B cell (primary cell): ENCODE measurements around the gene HUS1. TPM values are rescaled to one million over a fixed set of nuclear protein-coding genes. Genes with fewer than 3 reads are reported as not detected.
"Not testable (repeated sequence)": the region's sequence is repeated elsewhere in the genome, so short reads cannot be mapped to it uniquely, and the experiment has no call there.

ENCODE experiments used
- ATAC-seq: fragments of 200-7000 bp; cut with Tn5 transposase; one replicate; pipeline ENCODE4 v1.10.0; 2021; ENCODE audit warnings: low read depth, mild to moderate bottlenecking, moderate number of reproducible peaks, moderate library complexity
- CTCF ChIA-PET: fragments of 350-600 bp; sonication (Branson Sonifier 250); formaldehyde crosslinking; loops from one replicate; lab custom pipeline; 2021; ENCODE audit warnings: antibody characterized with exemption, inconsistent platforms; lab: Charles Lee
- POLR2A ChIA-PET: fragments of 350-600 bp; sonication (Branson Sonifier 250); formaldehyde crosslinking; loops from one replicate; lab custom pipeline; 2021; ENCODE audit warnings: antibody characterized with exemption; lab: Charles Lee
- DNase-seq: peaks from one replicate; pipeline ENCODE4 v3.0.0; 2013
- H2AFZ ChIP-seq: 2 replicates; pipeline ENCODE4 v1.6.1; 2012; ENCODE audit warnings: mild to moderate bottlenecking, low read depth, low read length; ENCODE audit not compliant: insufficient read depth, poor library complexity, severe bottlenecking
- H3K27ac ChIP-seq, 2 donors: 1 replicate in 1 of 2; 2 replicates in 1 of 2; pipeline ENCODE4 v1.5.1; 2012 to 2013; ENCODE audit warnings: low read length in 2 of 2, mild to moderate bottlenecking in 2 of 2, moderate library complexity in 1 of 2
- H3K27me3 ChIP-seq, 4 experiments: fragments of 200-600 bp in 1 of 4; sonication (generic) in 1 of 4; replicated peaks in 1 of 4; 1 replicate in 2 of 4; 2 replicates in 2 of 4; pipeline versions ENCODE4 v1.6.1 to v1.7.0; 2013 to 2016; ENCODE audit warnings: low read length in 3 of 4, mild to moderate bottlenecking in 2 of 4, mixed read lengths in 1 of 4, moderate library complexity in 1 of 4; ENCODE audit not compliant: insufficient read depth in 4 of 4, control insufficient read depth in 3 of 4; ENCODE audit errors: control extremely low read depth in 1 of 4
- H3K36me3 ChIP-seq, 2 experiments: replicated peaks in 1 of 2; 1 replicate in 1 of 2; 2 replicates in 1 of 2; pipeline versions ENCODE4 v1.6.1 to v1.7.1; 2013; ENCODE audit warnings: low read length in 1 of 2; ENCODE audit not compliant: insufficient read depth in 2 of 2, control insufficient read depth in 1 of 2; ENCODE audit errors: control extremely low read depth in 1 of 2, extremely low read depth in 1 of 2
- H3K4me1 ChIP-seq, 2 donors: fragments of 200-600 bp in 1 of 2; sonication (generic) in 1 of 2; 1 replicate in 1 of 2; 2 replicates in 1 of 2; pipeline versions ENCODE4 v1.5.1 to v1.6.1; 2013 to 2017; ENCODE audit warnings: low read length in 2 of 2; ENCODE audit not compliant: control insufficient read depth in 2 of 2, insufficient read depth in 2 of 2
- H3K4me2 ChIP-seq: replicated peaks from 2 replicates; pipeline ENCODE3; 2012; ENCODE audit warnings: mild to moderate bottlenecking, low read depth, low read length; ENCODE audit not compliant: poor library complexity, severe bottlenecking
- H3K4me3 ChIP-seq, 5 experiments: fragments of 200-600 bp in 1 of 5; sonication (generic) in 1 of 5; 1 replicate in 3 of 5; 2 replicates in 2 of 5; pipeline versions ENCODE4 v1.5.1 to v1.7.0; 2011 to 2016; ENCODE audit warnings: low read length in 4 of 5, mild to moderate bottlenecking in 4 of 5, low read depth in 2 of 5, control low read depth in 1 of 5, moderate library complexity in 1 of 5; ENCODE audit not compliant: insufficient read depth in 1 of 5; ENCODE audit errors: control extremely low read depth in 1 of 5, extremely low read depth in 1 of 5
- H3K79me2 ChIP-seq: fragments of 200-600 bp; sonication (generic); one replicate; pipeline ENCODE4 v1.6.0; 2016; ENCODE audit warnings: low read length; ENCODE audit not compliant: control insufficient read depth, insufficient read depth
- H3K9ac ChIP-seq: fragments of 200-600 bp; sonication (generic); 2 replicates; pipeline ENCODE4 v1.6.1; 2017; ENCODE audit warnings: mild to moderate bottlenecking, low read length, moderate library complexity
- H3K9me3 ChIP-seq, 3 donors: one replicate each; pipeline versions ENCODE4 v1.6.1 to v1.7.1; 2013; ENCODE audit warnings: low read length in 2 of 3; ENCODE audit not compliant: control insufficient read depth in 2 of 3, insufficient read depth in 1 of 3; ENCODE audit errors: control extremely low read depth in 1 of 3
- H4K20me1 ChIP-seq: 2 replicates; pipeline ENCODE4 v1.6.0; 2012; ENCODE audit warnings: mild to moderate bottlenecking, low read length; ENCODE audit not compliant: insufficient read depth, control insufficient read depth, poor library complexity, severe bottlenecking
- H3K27ac Mint-ChIP-seq: one replicate; pipeline ENCODE4 v1.8.0; 2021; ENCODE audit warnings: mixed read lengths
- H3K27me3 Mint-ChIP-seq: one replicate; pipeline ENCODE4 v1.8.0; 2021; ENCODE audit warnings: mixed read lengths
- H3K4me1 Mint-ChIP-seq: one replicate; pipeline ENCODE4 v1.8.0; 2021; ENCODE audit warnings: mixed read lengths
- H3K4me3 Mint-ChIP-seq: one replicate; pipeline ENCODE4 v1.8.0; 2021; ENCODE audit warnings: mixed read lengths
- H3K9me3 Mint-ChIP-seq: one replicate; pipeline ENCODE4 v1.8.0; 2022; ENCODE audit warnings: mixed read lengths; ENCODE audit not compliant: insufficient read depth
- WGBS: methylation state at CpG from one replicate; pipeline ENCODE4 v1.1.5; 2013; ENCODE audit warnings: missing lambda C conversion rate; ENCODE audit not compliant: insufficient coverage; 5-methylcytosine and 5-hydroxymethylcytosine counted together
- intact Hi-C: fragments of 100-400 bp; cut with micrococcal nuclease; formaldehyde crosslinking; loops from one replicate; pipeline ENCODE4 v1.10.0; 2022
- polyA plus RNA-seq: library from polyadenylated mRNA; depleted of rRNA; stranded (reverse); fragments of >200 nt; gene quantifications from 2 replicates; pipeline ENCODE4 v1.2.3, GENCODE V29; 2012
- total RNA-seq, 2 donors: library from RNA; stranded (reverse); fragments of 120-200 nt in 1 of 2; gene quantifications; 1 replicate in 1 of 2; 2 replicates in 1 of 2; pipeline versions ENCODE4 v1.2.3 to v1.2.4, GENCODE V29; 2013 to 2022

The HUS1 gene
- total and polyA plus RNA-seq, 2 donors (not counting 1 experiment from before 2014, with no cell fraction given): 37.7 to 61.6 TPM

DNA sequence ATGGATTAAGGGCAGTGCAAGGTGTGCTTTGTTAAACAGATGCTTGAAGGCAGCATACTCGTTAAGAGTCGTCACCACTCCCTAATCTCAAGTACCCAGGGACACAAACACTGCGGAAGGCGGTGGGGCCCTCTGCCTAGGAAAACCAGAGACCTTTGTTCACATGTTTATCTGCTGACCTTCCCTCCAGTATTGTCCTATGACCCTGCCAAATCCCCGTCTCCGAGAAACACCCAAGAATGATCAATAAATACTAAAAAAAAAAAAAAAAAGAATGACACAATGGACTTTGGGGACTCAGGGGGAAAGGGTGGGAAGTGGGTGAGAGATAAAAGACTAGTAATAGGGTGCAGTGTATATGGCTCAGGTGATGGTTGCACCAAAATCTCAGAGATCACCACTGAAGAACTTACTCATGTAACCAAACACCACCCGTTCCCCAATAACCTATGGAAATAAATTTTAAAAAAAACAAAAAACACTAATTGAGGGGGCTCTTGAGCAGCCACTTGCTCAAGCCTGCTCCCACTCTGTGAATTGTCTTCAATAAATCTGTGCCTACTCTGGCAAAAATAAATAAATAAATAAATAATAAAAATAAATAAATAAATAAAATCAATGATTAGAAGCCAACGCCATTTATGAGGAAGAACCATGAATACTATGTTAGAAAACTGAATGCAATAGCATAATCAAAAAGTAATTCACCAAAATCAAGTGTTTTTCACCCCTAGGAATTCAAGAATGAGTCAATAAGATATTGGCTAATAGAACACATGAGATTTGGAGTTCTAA, 56.1 kb downstream of the HUS1 start:
- intact Hi-C loops, H3K27me3 ChIP-seq, H3K4me3 Mint-ChIP-seq, H3K9ac ChIP-seq, H3K36me3 ChIP-seq, H2AFZ ChIP-seq, H3K79me2 ChIP-seq, H3K4me2 ChIP-seq, POLR2A ChIA-PET, H3K4me1 ChIP-seq, H3K27me3 Mint-ChIP-seq, H3K27ac ChIP-seq, H3K9me3 Mint-ChIP-seq, H3K4me1 Mint-ChIP-seq, H3K4me3 ChIP-seq, ATAC-seq, H3K27ac Mint-ChIP-seq, DNase-seq, H3K9me3 ChIP-seq, H4K20me1 ChIP-seq, CTCF ChIA-PET: not testable (repeated sequence)
- WGBS: 100% methylated on average over 3 of the region's 8 CpGs

DNA sequence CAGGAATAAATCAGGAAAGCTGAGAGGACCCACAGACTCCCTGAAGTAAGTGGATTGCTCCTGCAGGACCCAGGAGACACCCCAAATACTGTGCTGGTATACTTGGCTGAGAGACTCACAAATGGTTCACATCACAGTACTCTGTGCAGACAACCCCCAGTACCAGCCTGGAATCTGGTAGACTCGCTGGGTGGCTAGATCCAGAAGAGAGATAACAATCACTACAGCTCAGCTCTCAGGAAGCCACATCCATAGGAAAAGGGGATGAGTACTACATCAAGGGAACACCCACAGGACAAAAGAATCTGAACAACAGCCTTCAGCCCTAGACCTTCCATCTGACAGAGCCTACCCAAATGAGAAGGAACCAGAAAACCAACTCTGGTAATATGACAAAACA, 62.9 kb downstream of the HUS1 start:
- H3K27ac ChIP-seq, POLR2A ChIA-PET, H3K4me1 ChIP-seq, H3K4me1 Mint-ChIP-seq, H3K4me3 ChIP-seq, H2AFZ ChIP-seq, H3K27me3 Mint-ChIP-seq, H4K20me1 ChIP-seq, H3K27ac Mint-ChIP-seq, H3K27me3 ChIP-seq, CTCF ChIA-PET, ATAC-seq, H3K9me3 ChIP-seq, H3K36me3 ChIP-seq, DNase-seq, H3K4me2 ChIP-seq, H3K9me3 Mint-ChIP-seq, H3K9ac ChIP-seq, intact Hi-C loops, H3K79me2 ChIP-seq, H3K4me3 Mint-ChIP-seq: not testable (repeated sequence)
- WGBS: no CpG with 5 or more reads among the region's 1 CpG
